Ishikawa (cell line): ENCODE results near the gene EFCAB10.

Experiments
- EP300 ChIP-seq: IDR thresholded peaks from 2 replicates; pipeline ENCODE4 v1.6.1; 2012; ENCODE audit warnings: borderline replicate concordance
- ZBTB7A ChIP-seq: IDR thresholded peaks from 2 replicates; pipeline ENCODE4 v1.6.1; 2012; ENCODE audit warnings: low read depth

- TF ChIP-seq ZBTB7A (no peak), EP300 (no peak)
Measured at GRCh38 chr7:105587909-105588635, 6.8 kb upstream of the EFCAB10 start.
